ENCODE results near the gene PFDN1. TPM values are rescaled to one million over a fixed set of nuclear protein-coding genes. Genes with fewer than 3 reads are reported as not detected.

PFDN1 gene
- total and polyA plus RNA-seq, 8 donors = 28.6 to 137 (median 74.2) TPM

GRCh38 chr5:140303966-140304365, 1.1 kb upstream of the PFDN1 start:
- Histone ChIP-seq H3K27me3 (no peaks in the 10 kb centered on the region), H3K36me3 (peaks cover 7 to 14% (median 13%) of the 10 kb centered on the region in 4 donors), H3K4me1 (peaks cover 11 to 42% (median 22%) of the 10 kb centered on the region in 4 donors), H3K27ac (no peak overlapping the region), H3K4me3 (no peak overlapping the region), H3K9me3 (no peaks in the 10 kb centered on the region)
- intact Hi-C loops (cut with DNase I; ENCODE audit: low total_unique reads) = no loop called here
- DNase-seq = no peak
- WGBS, 5 donors = 87 to 91% (median 88%) methylated on average over 15 of the region's 15 CpGs
- TF ChIP-seq POLR2AphosphoS5 (IDR thresholded peaks at IDR 0.05) (no peak), POLR2A (IDR thresholded peaks at IDR 0.05) (no peak), CTCF (IDR thresholded peaks at IDR 0.05) (no peak), EP300 (IDR thresholded peaks at IDR 0.05) (no peak)

GRCh38 chr5:140301136-140301535, 1.8 kb downstream of the PFDN1 start:
- Histone ChIP-seq H3K36me3 (peaks cover 7 to 25% (median 15%) of the 10 kb centered on the region in 4 donors), H3K4me1 (peaks cover 15 to 70% (median 36%) of the 10 kb centered on the region in 4 donors), H3K9me3 (no peaks in the 10 kb centered on the region), H3K4me3 (no peak overlapping the region), H3K27me3 (no peaks in the 10 kb centered on the region), H3K27ac (no peak overlapping the region)
- TF ChIP-seq CTCF (IDR thresholded peaks at IDR 0.05) (no peak), POLR2AphosphoS5 (IDR thresholded peaks at IDR 0.05) (no peak), POLR2A (IDR thresholded peaks at IDR 0.05) (no peak), EP300 (IDR thresholded peaks at IDR 0.05) (no peak)
- no peak for DNase-seq
- intact Hi-C loops (cut with DNase I; ENCODE audit: low total_unique reads) = no loop called here
- WGBS, 5 donors = 53 to 72% (median 70%) methylated on average over 1 of the region's 1 CpG

- 86 to 93% (median 89%) methylated on average over 5 of the region's 5 CpGs for WGBS, 5 donors
- peak overlapping the region in 2 of 5 donors; percentile 1 to 68 for H3K27ac ChIP-seq
Observed at GRCh38 chr5:140299056-140299455, 3.8 kb downstream of the PFDN1 start.

GRCh38 chr5:140298183-140298601, 4.7 kb downstream of the PFDN1 start:
- intact Hi-C loops (cut with DNase I; ENCODE audit: low total_unique reads) = no loop called here
- DNase-seq = no peak
- Histone ChIP-seq H3K27me3 (no peaks in the 10 kb centered on the region), H3K27ac (peak overlapping the region in 3 of 5 donors; percentile 1 to 68 (median 1)), H3K36me3 (peaks cover 7 to 25% (median 15%) of the 10 kb centered on the region in 4 donors), H3K4me1 (peaks cover 19 to 94% (median 57%) of the 10 kb centered on the region in 4 donors), H3K9me3 (no peaks in the 10 kb centered on the region), H3K4me3 (no peak overlapping the region)
- TF ChIP-seq POLR2AphosphoS5 (IDR thresholded peaks at IDR 0.05) (no peak), CTCF (IDR thresholded peaks at IDR 0.05) (no peak), POLR2A (IDR thresholded peaks at IDR 0.05) (no peak), EP300 (IDR thresholded peaks at IDR 0.05) (no peak)
- 56 to 76% (median 71%) methylated on average over 1 of the region's 1 CpG for WGBS, 5 donors

More at GRCh38 chr5:140299056-140299455, 3.8 kb downstream of the PFDN1 start:
- intact Hi-C loops (cut with DNase I; ENCODE audit: low total_unique reads) = no loop called here
- H3K27me3 ChIP-seq = no peaks in the 10 kb centered on the region
- peaks cover 23 to 91% (median 49%) of the 10 kb centered on the region in 4 donors for H3K4me1 ChIP-seq
- TF ChIP-seq EP300 (IDR thresholded peaks at IDR 0.05) = no peak
- no peak for TF ChIP-seq POLR2AphosphoS5 (IDR thresholded peaks at IDR 0.05)
- TF ChIP-seq CTCF (IDR thresholded peaks at IDR 0.05) = no peak
- no peak for TF ChIP-seq POLR2A (IDR thresholded peaks at IDR 0.05)
- no peaks in the 10 kb centered on the region for H3K9me3 ChIP-seq
- DNase-seq = no peak
- peaks cover 7 to 25% (median 15%) of the 10 kb centered on the region in 4 donors for H3K36me3 ChIP-seq
- H3K4me3 ChIP-seq = no peak overlapping the region
